Esophagus squamous epithelium (tissue), 5 donors: ENCODE measurements around the gene ACKR1. TPM values are rescaled to one million over a fixed set of nuclear protein-coding genes. Genes with fewer than 3 reads are reported as not detected.

Experiments
- DNase-seq: peaks from one replicate; lab custom pipeline; 2025; lab: John Stamatoyannopoulos, UW
- H3K27ac ChIP-seq, 4 donors: fragments of 200-600 bp; sonication (generic); one replicate each; pipeline ENCODE4 v1.5.1; 2016 to 2019; ENCODE audit warnings: mild to moderate bottlenecking in 1 of 4
- H3K27me3 ChIP-seq, 4 donors: fragments of 200-600 bp; sonication (generic); 1 replicate in 3 of 4; 2 replicates in 1 of 4; pipeline versions ENCODE4 v1.5.1 to v1.6.0; 2017 to 2021; ENCODE audit warnings: antibody characterized with exemption in 1 of 4
- H3K36me3 ChIP-seq, 3 donors: fragments of 200-600 bp; sonication (generic); one replicate each; pipeline ENCODE4 v1.5.1; 2016 to 2019
- H3K4me1 ChIP-seq, 3 donors: fragments of 200-600 bp; sonication (generic); one replicate each; pipeline ENCODE4 v1.5.1; 2017 to 2019
- H3K4me3 ChIP-seq, 4 donors: fragments of 200-600 bp; sonication (generic); 1 replicate in 3 of 4; 2 replicates in 1 of 4; pipeline ENCODE4 v1.5.1; 2016 to 2019; ENCODE audit warnings: mild to moderate bottlenecking in 2 of 4, moderate library complexity in 1 of 4
- H3K9me3 ChIP-seq, 3 donors: fragments of 200-600 bp; sonication (generic); one replicate each; pipeline ENCODE4 v1.5.1; 2016 to 2019
- CTCF ChIP-seq, 6 experiments: fragments of 450-650 bp in 4 of 6; fragments of 200-600 bp in 2 of 6; sonication (generic) in 2 of 6; IDR thresholded peaks; one replicate each; pipeline ENCODE4 v1.5.1; 2016 to 2019; ENCODE audit warnings: antibody characterized with exemption in 6 of 6, mild to moderate bottlenecking in 4 of 6, moderate library complexity in 4 of 6
- POLR2A ChIP-seq, 4 donors: fragments of 450-650 bp; IDR thresholded peaks; one replicate each; pipeline ENCODE4 v1.6.1; 2017; ENCODE audit warnings: antibody characterized with exemption in 4 of 4, mild to moderate bottlenecking in 4 of 4, moderate library complexity in 3 of 4
- WGBS, 2 donors: methylation state at CpG; one replicate each; pipeline ENCODE4 v1.1.5; 2018; 5-methylcytosine and 5-hydroxymethylcytosine counted together
- intact Hi-C: fragments of 100-400 bp; cut with DNase I; formaldehyde crosslinking; loops from one replicate; pipeline ENCODE4 v1.15.0; 2022
- total RNA-seq, 4 donors: library from RNA; depleted of rRNA; stranded (reverse); fragments of >200 nt; gene quantifications; one replicate each; pipeline ENCODE4 v1.1.0, GENCODE V29; 2016
- donor health status: DM: yes; HTN: yes; CAD: no.

The ACKR1 gene
- total RNA-seq, 4 donors from 2014 or later = 2.2 to 67.9 (median 33.7) TPM

- 27 to 31% methylated on average over 14 of the region's 14 CpGs for WGBS, 2 donors
- Histone ChIP-seq H3K9me3 (no peaks in the 10 kb centered on the region), H3K36me3 (no peaks in the 10 kb centered on the region), H3K27me3 (peaks cover 0 to 79% (median 6%) of the 10 kb centered on the region in 4 donors), H3K27ac (peak overlapping the region in 1 of 4 donors; percentile 6), H3K4me3 (peak overlapping the region in 3 of 4 donors; percentile 24 to 56 (median 29)), H3K4me1 (peaks cover 0 to 11% (median 0%) of the 10 kb centered on the region in 3 donors)
- DNase-seq = no peak
- no peak for TF ChIP-seq POLR2A (IDR thresholded peaks at IDR 0.05)
- TF ChIP-seq CTCF (IDR thresholded peaks at IDR 0.05) = no peak
- intact Hi-C loops = no loop called here
Measured at GRCh38 chr1:159187647-159188374, 16.9 kb upstream of the ACKR1 start.

- Histone ChIP-seq H3K9me3 (no peaks in the 10 kb centered on the region), H3K27me3 (peaks cover 0 to 79% (median 6%) of the 10 kb centered on the region in 4 donors), H3K36me3 (no peaks in the 10 kb centered on the region), H3K4me1 (peaks cover 0 to 11% (median 0%) of the 10 kb centered on the region in 3 donors), H3K4me3 (peak overlapping the region in 3 of 4 donors; percentile 24 to 56 (median 29)), H3K27ac (peak overlapping the region in 1 of 4 donors; percentile 6)
- intact Hi-C loops = no loop called here
- DNase-seq = no peak
- WGBS, 2 donors = 0% methylated on average over 9 to 24 of the region's 24 CpGs
- TF ChIP-seq POLR2A (IDR thresholded peaks at IDR 0.05) = no peak
- TF ChIP-seq CTCF (IDR thresholded peaks at IDR 0.05) = no peak
Measured at GRCh38 chr1:159188375-159188788, 16.3 kb upstream of the ACKR1 start.

- peaks cover 0 to 67% (median 6%) of the 10 kb centered on the region in 4 donors for H3K27me3 ChIP-seq
- peaks cover 0 to 11% (median 0%) of the 10 kb centered on the region in 3 donors for H3K4me1 ChIP-seq
- H3K9me3 ChIP-seq = no peaks in the 10 kb centered on the region
- no peak overlapping the region for H3K27ac ChIP-seq
- intact Hi-C loops = no loop called here
- no peaks in the 10 kb centered on the region for H3K36me3 ChIP-seq
- TF ChIP-seq CTCF (IDR thresholded peaks at IDR 0.05) = no peak
- TF ChIP-seq POLR2A (IDR thresholded peaks at IDR 0.05) = no peak
- DNase-seq = no peak
- 85 to 93% methylated on average over 2 of the region's 2 CpGs for WGBS, 2 donors
- H3K4me3 ChIP-seq = no peak overlapping the region
Measured at GRCh38 chr1:159190441-159190840, 14.2 kb upstream of the ACKR1 start.

- Histone ChIP-seq H3K27me3 (peaks cover 0 to 37% (median 0%) of the 10 kb centered on the region in 4 donors), H3K27ac (no peak overlapping the region), H3K36me3 (no peaks in the 10 kb centered on the region), H3K4me3 (no peak overlapping the region), H3K4me1 (no peaks in the 10 kb centered on the region), H3K9me3 (no peaks in the 10 kb centered on the region)
- intact Hi-C loops = loop anchor here (5.0 kb wide), 1 partner anchor 34 kb away; no protein-coding TSS in a partner anchor
- DNase-seq = no peak
- WGBS, 2 donors = 54 to 56% methylated on average over 5 of the region's 5 CpGs
- TF ChIP-seq POLR2A (IDR thresholded peaks at IDR 0.05) = no peak
- peak in 4 of 6 experiments; percentile 3 to 34 (median 11) for TF ChIP-seq CTCF (IDR thresholded peaks at IDR 0.05)
Measured at GRCh38 chr1:159196543-159196942, 8.1 kb upstream of the ACKR1 start.
